HEK293 (cell line): ENCODE results near the gene STAT5B.
A peak's percentile ranks its signal among the peaks of the same experiment; 100 is the strongest.

ENCODE experiments used
- EGR2 ChIP-seq: fragments of 450-650 bp; formaldehyde crosslinking; IDR thresholded peaks from 2 replicates; pipeline ENCODE4 v1.5.1; 2016; ENCODE audit warnings: low read depth, missing biosample characterization, missing genetic modification characterization
- RBAK ChIP-seq: fragments of 450-650 bp; formaldehyde crosslinking; IDR thresholded peaks from 2 replicates; pipeline ENCODE4 v1.5.1; 2016; ENCODE audit warnings: missing biosample characterization, missing genetic modification characterization
- SP7 ChIP-seq: fragments of 450-650 bp; formaldehyde crosslinking; IDR thresholded peaks from 2 replicates; pipeline ENCODE4 v1.5.1; 2016; ENCODE audit warnings: missing biosample characterization, missing genetic modification characterization
- ZBTB17 ChIP-seq: fragments of 450-650 bp; formaldehyde crosslinking; IDR thresholded peaks from 2 replicates; pipeline ENCODE4 v1.5.1; 2016; ENCODE audit warnings: missing biosample characterization, missing genetic modification characterization
- ZBTB21 ChIP-seq: fragments of 450-650 bp; formaldehyde crosslinking; IDR thresholded peaks from 2 replicates; pipeline ENCODE4 v1.5.1; 2017; ENCODE audit warnings: missing biosample characterization, missing genetic modification characterization
- ZBTB48 ChIP-seq: fragments of 450-650 bp; formaldehyde crosslinking; IDR thresholded peaks from 2 replicates; pipeline ENCODE4 v1.5.1; 2016; ENCODE audit warnings: missing biosample characterization, missing genetic modification characterization
- ZFHX2 ChIP-seq: fragments of 450-650 bp; formaldehyde crosslinking; conservative IDR thresholded peaks from 2 replicates; pipeline ENCODE4 v1.5.1; 2016; ENCODE audit warnings: missing biosample characterization, missing genetic modification characterization
- ZFP3 ChIP-seq: fragments of 450-650 bp; formaldehyde crosslinking; IDR thresholded peaks from 2 replicates; pipeline ENCODE4 v1.5.1; 2016; ENCODE audit warnings: low read depth, missing biosample characterization, missing genetic modification characterization
- ZFP37 ChIP-seq: fragments of 450-650 bp; formaldehyde crosslinking; IDR thresholded peaks from 2 replicates; pipeline ENCODE4 v1.5.1; 2016; ENCODE audit warnings: missing biosample characterization, missing genetic modification characterization
- ZNF239 ChIP-seq: fragments of 450-650 bp; formaldehyde crosslinking; IDR thresholded peaks from 2 replicates; pipeline ENCODE4 v1.5.1; 2016; ENCODE audit warnings: missing biosample characterization, missing genetic modification characterization
- ZNF391 ChIP-seq: fragments of 450-650 bp; formaldehyde crosslinking; IDR thresholded peaks from 2 replicates; pipeline ENCODE4 v1.5.1; 2016; ENCODE audit warnings: low read depth, missing biosample characterization, missing genetic modification characterization, borderline replicate concordance
- ZNF510 ChIP-seq: fragments of 450-650 bp; formaldehyde crosslinking; IDR thresholded peaks from 2 replicates; pipeline ENCODE4 v1.5.1; 2018; ENCODE audit warnings: mild to moderate bottlenecking, missing genetic modification characterization, missing biosample characterization; ENCODE audit not compliant: insufficient replicate concordance
- ZNF623 ChIP-seq: fragments of 450-650 bp; formaldehyde crosslinking; IDR thresholded peaks from 2 replicates; pipeline ENCODE4 v1.5.1; 2016; ENCODE audit warnings: missing biosample characterization, missing genetic modification characterization
- ZNF629 ChIP-seq: fragments of 450-650 bp; formaldehyde crosslinking; IDR thresholded peaks from 2 replicates; pipeline ENCODE4 v1.5.1; 2017; ENCODE audit warnings: missing biosample characterization, missing genetic modification characterization
- ZNF768 ChIP-seq: fragments of 450-650 bp; formaldehyde crosslinking; IDR thresholded peaks from 2 replicates; pipeline ENCODE4 v1.5.1; 2018; ENCODE audit warnings: missing biosample characterization, mild to moderate bottlenecking, missing genetic modification characterization
- ZNF830 ChIP-seq: fragments of 450-650 bp; IDR thresholded peaks from 2 replicates; pipeline ENCODE4 v1.5.0; 2018; ENCODE audit warnings: missing biosample characterization, missing genetic modification characterization, low read depth, mild to moderate bottlenecking, moderate library complexity
- ZSCAN23 ChIP-seq: fragments of 450-650 bp; formaldehyde crosslinking; IDR thresholded peaks from 2 replicates; pipeline ENCODE4 v1.5.1; 2016; ENCODE audit warnings: missing biosample characterization, missing genetic modification characterization
- TF ChIP-seq, protein P1 (sequence below): fragments of 450-650 bp; formaldehyde crosslinking; IDR thresholded peaks from 2 replicates; pipeline ENCODE4 v1.5.1; 2016; ENCODE audit warnings: missing biosample characterization, missing genetic modification characterization
- TF ChIP-seq, protein P2 (sequence below): fragments of 450-650 bp; formaldehyde crosslinking; optimal IDR thresholded peaks from 2 replicates; pipeline ENCODE3; 2016; ENCODE audit warnings: missing biosample characterization, mild to moderate bottlenecking, missing genetic modification characterization
- TF ChIP-seq, protein P3 (sequence below): fragments of 450-650 bp; formaldehyde crosslinking; IDR thresholded peaks from 2 replicates; pipeline ENCODE4 v1.5.1; 2016; ENCODE audit warnings: missing biosample characterization, missing genetic modification characterization
- TF ChIP-seq, protein P4 (sequence below): fragments of 450-650 bp; formaldehyde crosslinking; IDR thresholded peaks from 2 replicates; pipeline ENCODE4 v1.5.1; 2016; ENCODE audit warnings: missing biosample characterization, missing genetic modification characterization
- TF ChIP-seq, protein P5 (sequence below): fragments of 450-650 bp; formaldehyde crosslinking; IDR thresholded peaks from 2 replicates; pipeline ENCODE4 v1.5.1; 2016; ENCODE audit warnings: missing biosample characterization, missing genetic modification characterization
- TF ChIP-seq, protein P6 (sequence below): fragments of 450-650 bp; formaldehyde crosslinking; IDR thresholded peaks from 2 replicates; pipeline ENCODE4 v1.5.1; 2017; ENCODE audit warnings: missing biosample characterization, missing genetic modification characterization
- TF ChIP-seq, protein P7 (sequence below): fragments of 450-650 bp; formaldehyde crosslinking; IDR thresholded peaks from 2 replicates; pipeline ENCODE4 v1.5.1; 2016; ENCODE audit warnings: missing biosample characterization, missing genetic modification characterization

STAT5B gene

DNA sequence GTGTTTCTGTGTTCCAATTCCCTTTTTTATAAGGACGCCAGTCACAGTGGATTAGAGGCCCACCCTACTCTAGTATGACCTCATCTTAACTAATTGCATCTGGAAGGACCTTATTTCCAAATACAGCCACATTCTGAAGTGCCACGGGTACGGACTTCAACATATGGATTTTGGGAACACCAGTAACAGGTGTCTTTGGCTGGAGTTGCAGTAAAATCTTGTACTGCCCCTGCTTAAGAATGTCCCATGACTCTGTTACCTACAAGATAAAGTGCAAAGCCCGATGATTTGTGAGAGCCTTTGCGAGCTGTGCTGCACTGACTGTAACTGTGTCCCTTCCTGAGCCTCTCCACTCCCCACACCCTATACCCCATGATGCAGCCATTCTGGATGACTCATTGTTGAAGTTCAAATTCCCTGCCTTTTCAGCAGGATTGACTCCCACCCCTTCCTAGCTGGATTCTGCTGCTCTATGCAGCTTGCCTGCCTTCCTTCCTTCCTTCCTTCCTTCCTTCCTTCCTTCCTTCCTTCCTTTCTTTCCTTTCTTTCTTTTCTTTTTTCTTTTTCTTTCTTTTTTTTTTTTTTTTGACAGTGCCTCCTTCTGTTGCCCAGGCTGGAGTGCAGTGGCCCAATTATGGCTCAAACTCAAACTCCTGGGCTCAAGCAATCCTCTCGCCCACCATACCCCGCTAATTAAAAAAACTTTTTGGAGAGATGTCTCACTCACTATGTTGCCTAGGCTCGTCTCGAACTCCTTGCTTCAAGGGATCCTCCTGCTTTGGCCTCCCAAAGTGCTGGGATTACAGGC is 93.1 kb downstream of the STAT5B start (continued):
- TF ChIP-seq, protein P1, sequence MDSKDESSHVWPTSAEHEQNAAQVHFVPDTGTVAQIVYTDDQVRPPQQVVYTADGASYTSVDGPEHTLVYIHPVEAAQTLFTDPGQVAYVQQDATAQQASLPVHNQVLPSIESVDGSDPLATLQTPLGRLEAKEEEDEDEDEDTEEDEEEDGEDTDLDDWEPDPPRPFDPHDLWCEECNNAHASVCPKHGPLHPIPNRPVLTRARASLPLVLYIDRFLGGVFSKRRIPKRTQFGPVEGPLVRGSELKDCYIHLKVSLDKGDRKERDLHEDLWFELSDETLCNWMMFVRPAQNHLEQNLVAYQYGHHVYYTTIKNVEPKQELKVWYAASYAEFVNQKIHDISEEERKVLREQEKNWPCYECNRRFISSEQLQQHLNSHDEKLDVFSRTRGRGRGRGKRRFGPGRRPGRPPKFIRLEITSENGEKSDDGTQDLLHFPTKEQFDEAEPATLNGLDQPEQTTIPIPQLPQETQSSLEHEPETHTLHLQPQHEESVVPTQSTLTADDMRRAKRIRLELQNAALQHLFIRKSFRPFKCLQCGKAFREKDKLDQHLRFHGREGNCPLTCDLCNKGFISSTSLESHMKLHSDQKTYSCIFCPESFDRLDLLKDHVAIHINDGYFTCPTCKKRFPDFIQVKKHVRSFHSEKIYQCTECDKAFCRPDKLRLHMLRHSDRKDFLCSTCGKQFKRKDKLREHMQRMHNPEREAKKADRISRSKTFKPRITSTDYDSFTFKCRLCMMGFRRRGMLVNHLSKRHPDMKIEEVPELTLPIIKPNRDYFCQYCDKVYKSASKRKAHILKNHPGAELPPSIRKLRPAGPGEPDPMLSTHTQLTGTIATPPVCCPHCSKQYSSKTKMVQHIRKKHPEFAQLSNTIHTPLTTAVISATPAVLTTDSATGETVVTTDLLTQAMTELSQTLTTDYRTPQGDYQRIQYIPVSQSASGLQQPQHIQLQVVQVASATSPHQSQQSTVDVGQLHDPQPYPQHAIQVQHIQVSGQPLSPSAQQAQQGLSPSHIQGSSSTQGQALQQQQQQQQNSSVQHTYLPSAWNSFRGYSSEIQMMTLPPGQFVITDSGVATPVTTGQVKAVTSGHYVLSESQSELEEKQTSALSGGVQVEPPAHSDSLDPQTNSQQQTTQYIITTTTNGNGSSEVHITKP (tag by site-specific recombination), result peak; percentile 92
- TF ChIP-seq EGR2 (peak; percentile 74), ZBTB17 (tag by site-specific recombination) (peak; percentile 90), ZNF768 (tag by site-specific recombination) (peak; percentile 76; the same call in 1 of the 2 replicates), ZNF629 (tag by site-specific recombination) (peak; percentile 85), ZBTB48 (tag by site-specific recombination) (0 out of 2 replicates have a peak, but pooled peaks have one; percentile 25), ZNF830 (tag by site-specific recombination) (no peak), ZNF239 (tag by site-specific recombination) (no peak), ZNF510 (tag by site-specific recombination) (no peak), RBAK (tag by site-specific recombination) (0 out of 2 replicates have a peak, but pooled peaks have one; percentile 72), ZFP3 (tag by site-specific recombination) (no peak), ZSCAN23 (tag by site-specific recombination) (peak; percentile 85; the same call in 1 of the 2 replicates), SP7 (tag by site-specific recombination) (peak; percentile 73; the same call in 1 of the 2 replicates), ZNF623 (tag by site-specific recombination) (no peak; the same call in 1 of the 2 replicates), ZNF391 (tag by site-specific recombination) (peak; percentile 34; the same call in 1 of the 2 replicates), ZFHX2 (tag by site-specific recombination) (peak; percentile 71), ZFP37 (no peak), ZBTB21 (peak; percentile 25)
- TF ChIP-seq, protein P2, sequence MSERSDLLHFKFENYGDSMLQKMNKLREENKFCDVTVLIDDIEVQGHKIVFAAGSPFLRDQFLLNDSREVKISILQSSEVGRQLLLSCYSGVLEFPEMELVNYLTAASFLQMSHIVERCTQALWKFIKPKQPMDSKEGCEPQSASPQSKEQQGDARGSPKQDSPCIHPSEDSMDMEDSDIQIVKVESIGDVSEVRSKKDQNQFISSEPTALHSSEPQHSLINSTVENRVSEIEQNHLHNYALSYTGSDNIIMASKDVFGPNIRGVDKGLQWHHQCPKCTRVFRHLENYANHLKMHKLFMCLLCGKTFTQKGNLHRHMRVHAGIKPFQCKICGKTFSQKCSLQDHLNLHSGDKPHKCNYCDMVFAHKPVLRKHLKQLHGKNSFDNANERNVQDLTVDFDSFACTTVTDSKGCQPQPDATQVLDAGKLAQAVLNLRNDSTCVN, result peak; percentile 9
- TF ChIP-seq, protein P3, sequence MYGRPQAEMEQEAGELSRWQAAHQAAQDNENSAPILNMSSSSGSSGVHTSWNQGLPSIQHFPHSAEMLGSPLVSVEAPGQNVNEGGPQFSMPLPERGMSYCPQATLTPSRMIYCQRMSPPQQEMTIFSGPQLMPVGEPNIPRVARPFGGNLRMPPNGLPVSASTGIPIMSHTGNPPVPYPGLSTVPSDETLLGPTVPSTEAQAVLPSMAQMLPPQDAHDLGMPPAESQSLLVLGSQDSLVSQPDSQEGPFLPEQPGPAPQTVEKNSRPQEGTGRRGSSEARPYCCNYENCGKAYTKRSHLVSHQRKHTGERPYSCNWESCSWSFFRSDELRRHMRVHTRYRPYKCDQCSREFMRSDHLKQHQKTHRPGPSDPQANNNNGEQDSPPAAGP (tag by site-specific recombination), result peak; percentile 97
- TF ChIP-seq, protein P4, sequence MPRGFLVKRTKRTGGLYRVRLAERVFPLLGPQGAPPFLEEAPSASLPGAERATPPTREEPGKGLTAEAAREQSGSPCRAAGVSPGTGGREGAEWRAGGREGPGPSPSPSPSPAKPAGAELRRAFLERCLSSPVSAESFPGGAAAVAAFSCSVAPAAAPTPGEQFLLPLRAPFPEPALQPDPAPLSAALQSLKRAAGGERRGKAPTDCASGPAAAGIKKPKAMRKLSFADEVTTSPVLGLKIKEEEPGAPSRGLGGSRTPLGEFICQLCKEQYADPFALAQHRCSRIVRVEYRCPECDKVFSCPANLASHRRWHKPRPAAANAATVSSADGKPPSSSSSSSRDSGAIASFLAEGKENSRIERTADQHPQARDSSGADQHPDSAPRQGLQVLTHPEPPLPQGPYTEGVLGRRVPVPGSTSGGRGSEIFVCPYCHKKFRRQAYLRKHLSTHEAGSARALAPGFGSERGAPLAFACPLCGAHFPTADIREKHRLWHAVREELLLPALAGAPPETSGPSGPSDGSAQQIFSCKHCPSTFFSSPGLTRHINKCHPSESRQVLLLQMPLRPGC (tag by site-specific recombination), result peak; percentile 38; the same call in 1 of the 2 replicates
- TF ChIP-seq, protein P5, sequence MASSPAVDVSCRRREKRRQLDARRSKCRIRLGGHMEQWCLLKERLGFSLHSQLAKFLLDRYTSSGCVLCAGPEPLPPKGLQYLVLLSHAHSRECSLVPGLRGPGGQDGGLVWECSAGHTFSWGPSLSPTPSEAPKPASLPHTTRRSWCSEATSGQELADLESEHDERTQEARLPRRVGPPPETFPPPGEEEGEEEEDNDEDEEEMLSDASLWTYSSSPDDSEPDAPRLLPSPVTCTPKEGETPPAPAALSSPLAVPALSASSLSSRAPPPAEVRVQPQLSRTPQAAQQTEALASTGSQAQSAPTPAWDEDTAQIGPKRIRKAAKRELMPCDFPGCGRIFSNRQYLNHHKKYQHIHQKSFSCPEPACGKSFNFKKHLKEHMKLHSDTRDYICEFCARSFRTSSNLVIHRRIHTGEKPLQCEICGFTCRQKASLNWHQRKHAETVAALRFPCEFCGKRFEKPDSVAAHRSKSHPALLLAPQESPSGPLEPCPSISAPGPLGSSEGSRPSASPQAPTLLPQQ (tag by site-specific recombination), result peak; percentile 46; the same call in 1 of the 2 replicates
- TF ChIP-seq, protein P6, sequence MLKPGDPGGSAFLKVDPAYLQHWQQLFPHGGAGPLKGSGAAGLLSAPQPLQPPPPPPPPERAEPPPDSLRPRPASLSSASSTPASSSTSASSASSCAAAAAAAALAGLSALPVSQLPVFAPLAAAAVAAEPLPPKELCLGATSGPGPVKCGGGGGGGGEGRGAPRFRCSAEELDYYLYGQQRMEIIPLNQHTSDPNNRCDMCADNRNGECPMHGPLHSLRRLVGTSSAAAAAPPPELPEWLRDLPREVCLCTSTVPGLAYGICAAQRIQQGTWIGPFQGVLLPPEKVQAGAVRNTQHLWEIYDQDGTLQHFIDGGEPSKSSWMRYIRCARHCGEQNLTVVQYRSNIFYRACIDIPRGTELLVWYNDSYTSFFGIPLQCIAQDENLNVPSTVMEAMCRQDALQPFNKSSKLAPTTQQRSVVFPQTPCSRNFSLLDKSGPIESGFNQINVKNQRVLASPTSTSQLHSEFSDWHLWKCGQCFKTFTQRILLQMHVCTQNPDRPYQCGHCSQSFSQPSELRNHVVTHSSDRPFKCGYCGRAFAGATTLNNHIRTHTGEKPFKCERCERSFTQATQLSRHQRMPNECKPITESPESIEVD, result no peak
- TF ChIP-seq, protein P7, sequence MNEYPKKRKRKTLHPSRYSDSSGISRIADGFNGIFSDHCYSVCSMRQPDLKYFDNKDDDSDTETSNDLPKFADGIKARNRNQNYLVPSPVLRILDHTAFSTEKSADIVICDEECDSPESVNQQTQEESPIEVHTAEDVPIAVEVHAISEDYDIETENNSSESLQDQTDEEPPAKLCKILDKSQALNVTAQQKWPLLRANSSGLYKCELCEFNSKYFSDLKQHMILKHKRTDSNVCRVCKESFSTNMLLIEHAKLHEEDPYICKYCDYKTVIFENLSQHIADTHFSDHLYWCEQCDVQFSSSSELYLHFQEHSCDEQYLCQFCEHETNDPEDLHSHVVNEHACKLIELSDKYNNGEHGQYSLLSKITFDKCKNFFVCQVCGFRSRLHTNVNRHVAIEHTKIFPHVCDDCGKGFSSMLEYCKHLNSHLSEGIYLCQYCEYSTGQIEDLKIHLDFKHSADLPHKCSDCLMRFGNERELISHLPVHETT (tag by site-specific recombination), result peak; percentile 78; the same call in 1 of the 2 replicates
